ENCODE results near the gene NFATC2. TPM values are rescaled to one million over a fixed set of nuclear protein-coding genes. Genes with fewer than 3 reads are reported as not detected.

The NFATC2 gene
- total RNA-seq, 1 experiment from 2014 or later = 0.61 TPM

- no peaks in the 10 kb centered on the region for H3K4me1 ChIP-seq (ENCODE audit: insufficient read depth, low read length)
- TF ChIP-seq CTCF (conservative IDR thresholded peaks at IDR 0.05) = no peak
- H3K9me3 Mint-ChIP-seq = peaks cover 0 to 3% of the 10 kb centered on the region in 2 experiments; a peak in 3 of 5 replicates
Observed at GRCh38 chr20:51573576-51574243, 31.2 kb upstream of the NFATC2 start.

More at GRCh38 chr20:51573576-51574243, 31.2 kb upstream of the NFATC2 start:
- Histone ChIP-seq H4K20me1 (ENCODE audit: control insufficient read depth, insufficient read depth, insufficient read length) (no peaks in the 10 kb centered on the region), H4K8ac (replicated peaks; ENCODE audit: insufficient read length, low read depth, low read length) (no peak overlapping the region), H2AK5ac (ENCODE audit: insufficient read length, low read length) (no peak overlapping the region), H3T11ph (ENCODE audit: low read length) (no peak overlapping the region), H3K79me1 (ENCODE audit: insufficient read depth, low read depth, low read length, poor library complexity, severe bottlenecking) (no peaks in the 10 kb centered on the region), H4K91ac (ENCODE audit: insufficient read length, low read depth, low read length) (no peak overlapping the region), H2BK15ac (ENCODE audit: low read depth, low read length) (no peak overlapping the region), H3K79me2 (ENCODE audit: insufficient read depth, low read length) (no peaks in the 10 kb centered on the region), H3K14ac (ENCODE audit: insufficient read depth, low read length) (no peak overlapping the region), H3K23ac (ENCODE audit: insufficient read length, low read depth, low read length) (no peak overlapping the region), H3K23me2 (ENCODE audit: insufficient read length, low read depth, low read length, poor library complexity, severe bottlenecking) (no peaks in the 10 kb centered on the region), H3K4me2 (ENCODE audit: insufficient read depth, insufficient read length, low read length) (no peak overlapping the region), H3K9me3 (ENCODE audit: control insufficient read depth, low read depth, low read length) (no peaks in the 10 kb centered on the region), H2BK5ac (ENCODE audit: insufficient read length, low read length) (no peak overlapping the region), H3K4ac (ENCODE audit: low read depth, low read length) (no peak overlapping the region), H4K5ac (ENCODE audit: insufficient read length, low read depth, low read length) (no peak overlapping the region), H3K9ac (ENCODE audit: extremely low read depth, insufficient read length, low read length) (no peak overlapping the region), H2BK20ac (ENCODE audit: low read depth, low read length, poor library complexity, severe bottlenecking) (no peak overlapping the region), H3K27ac (ENCODE audit: insufficient read length, low read depth, low read length) (no peak overlapping the region), H2AFZ (ENCODE audit: low read length) (no peak overlapping the region), H3K56ac (ENCODE audit: insufficient read length, low read depth, low read length) (no peak overlapping the region), H3K27me3 (ENCODE audit: insufficient read depth, low read length) (no peaks in the 10 kb centered on the region), H2BK120ac (ENCODE audit: low read depth, low read length, poor library complexity, severe bottlenecking) (no peak overlapping the region), H2BK12ac (ENCODE audit: insufficient read length, low read depth, low read length) (no peak overlapping the region), H3K18ac (ENCODE audit: insufficient read length, low read depth, low read length) (no peak overlapping the region)
- no peak for DNase-seq
- Mint-ChIP-seq H3K4me3 (no peak overlapping the region), H3K27ac (no peak overlapping the region), H3K27me3 (ENCODE audit: low read depth) (peaks cover 22% of the 10 kb centered on the region), H3K36me3 (ENCODE audit: insufficient read depth in 1 of 3, low read depth in 3 of 3) (no peaks in the 10 kb centered on the region), H3K4me1 (peaks cover 0 to 4% of the 10 kb centered on the region in 2 experiments; a peak in 2 of 4 replicates)
- WGBS (ENCODE audit: extremely low coverage, insufficient read length, low lambda C conversion rate) = no CpG with 5 or more reads among the region's 8 CpGs
